Activated T-cell treated with anti-CD3 and anti-CD28 coated beads for 24 hours (primary cell): Measurements from ENCODE around the gene AKR7A3.
"Not testable (repeated sequence)": the region's sequence is repeated elsewhere in the genome, so short reads cannot be mapped to it uniquely, and the experiment has no call there.

ENCODE experiments used
- DNase-seq: peaks from one replicate; pipeline ENCODE4 v3.0.0-alpha.2; 2020; ENCODE audit warnings: low read depth

Gene AKR7A3

GRCh38 chr1:19319196-19319595, 30.6 kb upstream of the AKR7A3 start:
- no peak for DNase-seq

GRCh38 chr1:19317126-19317910, 28.7 kb upstream of the AKR7A3 start:
- no peak for DNase-seq

GRCh38 chr1:19315378-19316198, 27.0 kb upstream of the AKR7A3 start:
- DNase-seq = no peak

- DNase-seq = no peak
Measured at GRCh38 chr1:19313961-19314882, 25.7 kb upstream of the AKR7A3 start.

- no peak for DNase-seq
Measured at GRCh38 chr1:19313636-19313959, 25.0 kb upstream of the AKR7A3 start.

GRCh38 chr1:19312782-19313635, 24.4 kb upstream of the AKR7A3 start:
- DNase-seq = no peak

GRCh38 chr1:19311931-19312781, 23.6 kb upstream of the AKR7A3 start, which contains the start of the genes AKR7A2 and SLC66A1:
Gene AKR7A2 (minus strand): TSS chr1:19312144. CDS start chr1:19312124, 20 bp downstream.
Gene SLC66A1 (plus strand): TSS chr1:19312326. CDS start chr1:19317678, 5,352 bp downstream.
- DNase-seq = peak; percentile 87

GRCh38 chr1:19311503-19311930, 22.9 kb upstream of the AKR7A3 start:
- DNase-seq = no peak

- DNase-seq = no peak
Measured at GRCh38 chr1:19310720-19311502, 22.3 kb upstream of the AKR7A3 start.

- DNase-seq = no peak
Measured at GRCh38 chr1:19310061-19310460, 21.5 kb upstream of the AKR7A3 start.

GRCh38 chr1:19309123-19309813, 20.7 kb upstream of the AKR7A3 start:
- DNase-seq = no peak

- no peak for DNase-seq
Measured at GRCh38 chr1:19308509-19308907, 19.9 kb upstream of the AKR7A3 start.

GRCh38 chr1:19307794-19308508, 19.4 kb upstream of the AKR7A3 start:
- DNase-seq = no peak

GRCh38 chr1:19306941-19307340, 18.4 kb upstream of the AKR7A3 start:
- DNase-seq = no peak

- DNase-seq = no peak
Measured at GRCh38 chr1:19305880-19306279, 17.3 kb upstream of the AKR7A3 start.

- DNase-seq = not testable (repeated sequence)
Measured at GRCh38 chr1:19304081-19304480, 15.5 kb upstream of the AKR7A3 start.

- no peak for DNase-seq
Measured at GRCh38 chr1:19300211-19300610, 11.6 kb upstream of the AKR7A3 start.

- DNase-seq = no peak
Measured at GRCh38 chr1:19294638-19295037, 6.1 kb upstream of the AKR7A3 start.
